OCI-M2 (cell line): ENCODE measurements around the gene ADRA2C.

Source experiments
- DNase-seq: peaks from one replicate; lab custom pipeline; 2025; ENCODE audit not compliant: unreplicated experiment; lab: John Stamatoyannopoulos, UW

ADRA2C gene

GRCh38 chr4:3775005-3775404, 8.8 kb downstream of the ADRA2C start:
- no peak for DNase-seq

DNA sequence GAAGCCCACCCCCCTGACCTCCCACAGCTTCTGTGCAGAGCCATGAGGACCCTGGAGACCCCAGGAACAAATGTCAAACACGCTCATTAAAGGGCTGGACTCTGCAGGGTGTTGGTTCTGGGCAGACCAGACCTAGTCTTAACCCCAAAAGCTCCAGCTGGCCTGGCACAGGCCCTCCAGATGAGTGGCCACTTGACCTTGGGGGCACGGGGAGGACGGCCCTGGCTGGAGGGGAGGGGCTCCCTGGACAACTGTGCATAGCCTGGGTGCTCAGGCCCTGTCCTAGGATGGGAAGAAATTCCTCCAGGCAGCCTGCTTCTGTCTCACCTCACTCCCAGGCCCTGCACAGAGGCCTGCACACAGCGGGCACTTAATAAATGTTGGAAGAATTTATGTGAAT, 9.4 kb downstream of the ADRA2C start:
- no peak for DNase-seq

DNA sequence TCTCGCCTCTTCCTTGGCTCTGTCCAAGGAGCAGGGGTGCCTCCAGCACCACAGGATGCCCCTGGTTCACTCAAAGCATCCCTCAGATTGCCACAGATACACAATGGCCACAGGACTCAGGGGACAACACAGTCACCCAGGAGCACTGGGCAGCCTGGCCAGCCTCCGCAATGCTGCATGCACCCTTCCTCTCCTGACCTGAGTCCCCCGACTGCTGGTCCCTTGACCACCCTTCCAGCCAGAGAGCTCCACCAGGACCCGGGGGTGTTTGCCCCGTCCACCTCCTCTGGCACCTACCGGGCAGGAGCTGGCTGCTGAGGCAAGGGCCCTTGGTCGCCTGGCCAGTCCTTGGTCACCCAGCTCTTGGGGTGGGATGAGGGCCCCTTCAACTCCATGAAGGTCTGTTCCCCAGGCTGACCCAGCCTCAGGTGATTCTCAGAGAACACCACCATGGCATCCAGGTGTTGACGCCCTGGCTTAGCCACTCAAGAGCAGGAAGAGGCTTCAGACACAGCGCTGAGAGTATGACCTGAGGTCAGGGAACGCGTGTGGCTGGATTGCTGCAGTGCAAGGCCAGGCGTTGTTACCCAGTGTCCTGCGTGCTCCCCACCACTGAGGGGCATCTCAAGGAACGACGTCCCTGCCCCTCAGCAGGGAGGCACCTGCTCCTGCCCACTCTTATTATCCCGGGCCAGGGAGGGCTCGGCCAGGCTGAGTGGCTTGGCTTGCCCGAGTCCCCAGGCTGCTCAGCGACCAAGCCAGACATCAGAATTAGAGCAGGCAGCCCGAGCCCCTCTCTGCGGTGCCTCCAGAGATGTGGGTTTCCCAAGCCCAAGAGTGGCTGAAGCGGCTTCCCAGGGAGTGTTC, 10.2 kb downstream of the ADRA2C start:
- DNase-seq: no peak

- DNase-seq: no peak
Observed at GRCh38 chr4:3777033-3777390, 10.8 kb downstream of the ADRA2C start.

GRCh38 chr4:3777669-3778068, 11.5 kb downstream of the ADRA2C start:
- DNase-seq: no peak

GRCh38 chr4:3779509-3779908, 13.3 kb downstream of the ADRA2C start:
- no peak for DNase-seq

GRCh38 chr4:3780347-3781171, 14.4 kb downstream of the ADRA2C start:
- DNase-seq: no peak

GRCh38 chr4:3781193-3781886, 15.2 kb downstream of the ADRA2C start:
- DNase-seq: no peak

GRCh38 chr4:3781997-3782930, 16.1 kb downstream of the ADRA2C start:
- no peak for DNase-seq

- no peak for DNase-seq
Observed at GRCh38 chr4:3783693-3784306, 17.6 kb downstream of the ADRA2C start.

DNA sequence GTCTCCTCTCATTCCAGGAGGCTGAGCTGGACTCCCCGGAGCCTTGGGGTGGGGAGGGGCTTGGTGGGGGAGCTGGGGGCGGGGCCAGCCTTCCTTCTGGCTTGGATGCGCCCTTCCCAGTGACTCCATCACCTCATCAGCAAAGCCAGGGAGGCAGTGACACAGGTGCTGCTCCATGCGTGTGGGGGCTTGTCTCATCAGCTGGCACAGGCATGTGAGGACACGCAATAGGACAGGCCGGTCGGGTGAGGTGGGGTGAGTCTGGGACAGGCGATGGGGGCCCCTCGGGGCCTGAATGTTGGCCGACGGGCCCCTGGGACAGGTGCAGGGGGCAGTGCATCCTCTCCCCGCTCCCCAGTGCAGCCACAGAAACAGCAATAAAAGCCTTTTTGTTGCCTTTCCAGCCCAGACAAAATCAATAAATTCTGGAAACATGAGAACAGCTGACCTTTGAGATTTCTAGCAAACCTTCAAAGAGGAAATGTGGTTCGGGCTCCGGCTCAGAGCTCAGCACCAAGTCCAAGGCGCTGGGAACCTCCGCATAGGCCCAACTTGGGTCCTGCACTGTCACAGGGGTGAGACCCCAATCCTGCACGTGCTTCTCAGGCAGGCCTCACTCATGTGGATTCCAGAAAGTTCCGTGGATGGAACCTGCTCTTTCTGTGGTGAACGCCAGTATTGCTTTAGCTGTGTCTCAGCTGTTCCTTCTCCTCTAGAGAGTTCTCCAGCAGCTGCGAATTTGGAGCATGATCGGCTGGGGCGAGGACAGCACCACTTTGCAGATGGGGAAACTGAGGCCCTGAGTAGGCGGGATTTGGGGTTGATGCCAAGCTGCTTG, 18.5 kb downstream of the ADRA2C start:
- DNase-seq: no peak

DNA sequence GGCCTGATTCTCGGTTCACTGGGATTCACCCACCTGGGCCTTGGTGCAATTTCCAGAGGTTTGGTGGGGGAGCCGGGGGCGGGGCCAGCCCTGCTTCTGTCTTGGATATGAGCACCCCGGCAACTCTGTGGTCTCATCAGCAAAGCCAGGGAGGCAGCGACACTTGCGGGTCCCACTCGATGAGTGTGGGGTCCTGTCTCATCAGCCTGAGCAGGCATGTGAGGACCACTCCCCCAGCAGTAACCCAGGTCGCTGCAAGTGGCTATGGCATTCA, 19.0 kb downstream of the ADRA2C start:
- DNase-seq: no peak

GRCh38 chr4:3786196-3786869, 20.1 kb downstream of the ADRA2C start:
- no peak for DNase-seq

GRCh38 chr4:3787489-3788365, 21.5 kb downstream of the ADRA2C start:
- no peak for DNase-seq

- no peak for DNase-seq
Observed at GRCh38 chr4:3788366-3788660, 22.1 kb downstream of the ADRA2C start.

GRCh38 chr4:3789587-3789986, 23.4 kb downstream of the ADRA2C start:
- DNase-seq: no peak

DNA sequence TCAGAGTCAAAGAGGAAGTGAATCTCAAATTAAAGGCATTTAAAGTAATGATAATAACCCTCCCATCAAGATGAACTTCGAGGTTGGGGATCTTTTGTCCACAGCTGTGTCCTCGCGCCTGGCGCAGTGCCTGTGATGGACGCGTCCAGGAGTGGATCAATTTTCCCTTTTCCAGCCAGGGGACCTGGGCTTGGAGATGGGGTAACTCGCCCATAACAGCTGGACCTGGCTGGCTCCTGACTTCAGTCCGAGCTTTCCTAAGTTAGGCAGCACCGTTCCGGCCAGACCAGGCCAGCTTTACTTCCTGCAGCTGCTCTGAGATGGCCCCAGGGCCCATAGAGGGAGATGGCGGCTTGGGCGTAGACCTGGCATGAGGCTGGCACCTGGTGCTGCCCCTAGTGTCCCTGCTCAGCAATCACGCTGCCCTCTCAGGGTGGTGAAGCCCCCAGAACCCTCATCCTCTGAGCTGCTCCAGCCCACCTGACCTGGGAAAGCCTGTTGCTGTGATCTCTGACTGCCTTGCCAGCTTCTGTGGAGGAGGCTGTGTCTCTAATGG, 23.9 kb downstream of the ADRA2C start:
- DNase-seq: no peak

GRCh38 chr4:3791256-3791655, 25.1 kb downstream of the ADRA2C start:
- no peak for DNase-seq
